ENCODE data around the gene CD48.

- no peak for TF ChIP-seq CTCF (IDR thresholded peaks at IDR 0.05)
- no peak for TF ChIP-seq POLR2AphosphoS5 (IDR thresholded peaks at IDR 0.05)
- TF ChIP-seq POLR2A (IDR thresholded peaks at IDR 0.05; ENCODE audit: low read depth) = no peak
These were observed 75.5 kb downstream of the CD48 start for GRCh38 chr1:160636076-160636475.
